OCI-LY1 (cell line): Measurements from ENCODE around the gene RAB25.

Experiments
- H2AFZ ChIP-seq: fragments of 200-600 bp; sonication (generic), shearing (Covaris generic); 2 replicates; pipeline ENCODE4 v1.6.0; 2014; ENCODE audit warnings: antibody characterized with exemption, mild to moderate bottlenecking, low read length
- H3F3A ChIP-seq: fragments of 200-600 bp; sonication (generic), shearing (Covaris generic); 2 replicates; pipeline ENCODE4 v1.6.0; 2014; ENCODE audit warnings: mild to moderate bottlenecking, antibody characterized with exemption, low read length, moderate library complexity; ENCODE audit not compliant: insufficient read depth
- H3K27ac ChIP-seq: fragments of 200-600 bp; sonication (generic); 2 replicates; pipeline ENCODE4 v1.5.1; 2014; ENCODE audit warnings: low read length, mixed run types, mild to moderate bottlenecking, low read depth; ENCODE audit not compliant: poor library complexity, severe bottlenecking
- H3K27me3 ChIP-seq: fragments of 200-600 bp; sonication (generic); 2 replicates; pipeline ENCODE4 v1.6.0; 2014; ENCODE audit warnings: antibody characterized with exemption, mild to moderate bottlenecking, low read length, moderate library complexity; ENCODE audit not compliant: insufficient read depth
- H3K36me3 ChIP-seq: fragments of 200-600 bp; sonication (generic); 2 replicates; pipeline ENCODE4 v1.6.1; 2014; ENCODE audit warnings: mild to moderate bottlenecking, antibody characterized with exemption, low read length, moderate library complexity, mixed read lengths; ENCODE audit not compliant: insufficient read depth
- H3K4me1 ChIP-seq: fragments of 200-600 bp; sonication (generic); 2 replicates; pipeline ENCODE4 v1.5.1; 2014; ENCODE audit warnings: mild to moderate bottlenecking, low read length, moderate library complexity; ENCODE audit not compliant: insufficient read depth, severe bottlenecking
- H3K4me2 ChIP-seq: fragments of 200-600 bp; sonication (generic), shearing (Covaris generic); 2 replicates; pipeline ENCODE4 v1.6.1; 2014; ENCODE audit warnings: low read length
- H3K4me3 ChIP-seq: fragments of 200-600 bp; sonication (generic); 2 replicates; pipeline ENCODE4 v1.5.1; 2014; ENCODE audit warnings: low read length, low read depth, mild to moderate bottlenecking, mixed read lengths; ENCODE audit not compliant: poor library complexity, severe bottlenecking
- H3K79me2 ChIP-seq: fragments of 200-600 bp; shearing (Covaris generic); 2 replicates; pipeline ENCODE4 v1.6.1; 2016; ENCODE audit warnings: mixed run types, low read length, mixed read lengths; ENCODE audit not compliant: insufficient read depth
- H3K9ac ChIP-seq: fragments of 200-600 bp; sonication (generic), shearing (Covaris generic); 2 replicates; pipeline ENCODE4 v1.6.1; 2014; ENCODE audit warnings: mild to moderate bottlenecking, low read length, mixed read lengths
- H3K9me2 ChIP-seq: fragments of 200-600 bp; sonication (generic), shearing (Covaris generic); 2 replicates; pipeline ENCODE4 v1.6.1; 2014; ENCODE audit warnings: low read depth, mild to moderate bottlenecking, low read length, mixed read lengths
- H3K9me3 ChIP-seq: fragments of 200-600 bp; shearing (Covaris generic); 2 replicates; pipeline ENCODE4 v1.6.1; 2014; ENCODE audit warnings: low read length, mixed read lengths
- H4K20me1 ChIP-seq: fragments of 200-600 bp; sonication (generic), shearing (Covaris generic); 2 replicates; pipeline ENCODE4 v1.6.0; 2016; ENCODE audit warnings: mild to moderate bottlenecking, low read length; ENCODE audit not compliant: insufficient read depth
- EZH2 ChIP-seq: fragments of 200-600 bp; sonication (generic), shearing (Covaris generic); IDR thresholded peaks from 2 replicates; pipeline ENCODE4 v1.8.0; 2017; ENCODE audit warnings: borderline replicate concordance, mixed run types, mild to moderate bottlenecking, antibody characterized with exemption, low read length, moderate library complexity, mixed read lengths
- TF ChIP-seq, protein P1 (sequence below): fragments of 200-600 bp; sonication (generic), shearing (Covaris generic); IDR thresholded peaks from 2 replicates; pipeline ENCODE4 v1.5.1; 2017; ENCODE audit warnings: mild to moderate bottlenecking, antibody characterized with exemption, low read length, moderate library complexity, mixed read lengths

RAB25 gene

DNA sequence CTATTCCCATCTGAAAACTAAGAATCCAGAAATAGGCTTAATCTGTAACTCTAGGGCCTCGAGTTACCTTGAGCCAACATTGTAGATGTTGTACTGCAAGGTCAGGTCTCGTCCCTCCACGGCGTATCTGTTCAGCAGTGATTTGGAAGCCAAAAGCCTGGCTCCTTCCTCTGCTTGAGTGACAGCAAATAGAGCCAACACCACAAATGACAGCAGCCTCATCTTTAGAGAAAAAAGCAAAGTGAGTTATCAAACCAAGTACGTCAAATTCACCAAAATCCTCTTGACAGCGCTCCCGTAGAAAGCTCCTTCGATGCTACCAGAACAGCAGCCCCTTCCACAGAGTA, 41.0 kb upstream of the RAB25 start:
- Histone ChIP-seq H3K36me3 (peaks cover 39% of the 10 kb centered on the region), H3K27ac (no peak overlapping the region), H3K4me3 (peak overlapping the region; percentile 88), H3K79me2 (peaks cover 10% of the 10 kb centered on the region), H3K9ac (peak overlapping the region; percentile 83), H3K4me1 (peaks cover 12% of the 10 kb centered on the region), H3K4me2 (peak overlapping the region; percentile 94), H2AFZ (no peak overlapping the region), H3K9me2 (no peaks in the 10 kb centered on the region), H3K9me3 (no peaks in the 10 kb centered on the region), H4K20me1 (no peaks in the 10 kb centered on the region), H3F3A (no peaks in the 10 kb centered on the region), H3K27me3 (no peaks in the 10 kb centered on the region)
- no peak for TF ChIP-seq EZH2
- TF ChIP-seq, protein P1, sequence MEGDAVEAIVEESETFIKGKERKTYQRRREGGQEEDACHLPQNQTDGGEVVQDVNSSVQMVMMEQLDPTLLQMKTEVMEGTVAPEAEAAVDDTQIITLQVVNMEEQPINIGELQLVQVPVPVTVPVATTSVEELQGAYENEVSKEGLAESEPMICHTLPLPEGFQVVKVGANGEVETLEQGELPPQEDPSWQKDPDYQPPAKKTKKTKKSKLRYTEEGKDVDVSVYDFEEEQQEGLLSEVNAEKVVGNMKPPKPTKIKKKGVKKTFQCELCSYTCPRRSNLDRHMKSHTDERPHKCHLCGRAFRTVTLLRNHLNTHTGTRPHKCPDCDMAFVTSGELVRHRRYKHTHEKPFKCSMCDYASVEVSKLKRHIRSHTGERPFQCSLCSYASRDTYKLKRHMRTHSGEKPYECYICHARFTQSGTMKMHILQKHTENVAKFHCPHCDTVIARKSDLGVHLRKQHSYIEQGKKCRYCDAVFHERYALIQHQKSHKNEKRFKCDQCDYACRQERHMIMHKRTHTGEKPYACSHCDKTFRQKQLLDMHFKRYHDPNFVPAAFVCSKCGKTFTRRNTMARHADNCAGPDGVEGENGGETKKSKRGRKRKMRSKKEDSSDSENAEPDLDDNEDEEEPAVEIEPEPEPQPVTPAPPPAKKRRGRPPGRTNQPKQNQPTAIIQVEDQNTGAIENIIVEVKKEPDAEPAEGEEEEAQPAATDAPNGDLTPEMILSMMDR, result no peak

DNA sequence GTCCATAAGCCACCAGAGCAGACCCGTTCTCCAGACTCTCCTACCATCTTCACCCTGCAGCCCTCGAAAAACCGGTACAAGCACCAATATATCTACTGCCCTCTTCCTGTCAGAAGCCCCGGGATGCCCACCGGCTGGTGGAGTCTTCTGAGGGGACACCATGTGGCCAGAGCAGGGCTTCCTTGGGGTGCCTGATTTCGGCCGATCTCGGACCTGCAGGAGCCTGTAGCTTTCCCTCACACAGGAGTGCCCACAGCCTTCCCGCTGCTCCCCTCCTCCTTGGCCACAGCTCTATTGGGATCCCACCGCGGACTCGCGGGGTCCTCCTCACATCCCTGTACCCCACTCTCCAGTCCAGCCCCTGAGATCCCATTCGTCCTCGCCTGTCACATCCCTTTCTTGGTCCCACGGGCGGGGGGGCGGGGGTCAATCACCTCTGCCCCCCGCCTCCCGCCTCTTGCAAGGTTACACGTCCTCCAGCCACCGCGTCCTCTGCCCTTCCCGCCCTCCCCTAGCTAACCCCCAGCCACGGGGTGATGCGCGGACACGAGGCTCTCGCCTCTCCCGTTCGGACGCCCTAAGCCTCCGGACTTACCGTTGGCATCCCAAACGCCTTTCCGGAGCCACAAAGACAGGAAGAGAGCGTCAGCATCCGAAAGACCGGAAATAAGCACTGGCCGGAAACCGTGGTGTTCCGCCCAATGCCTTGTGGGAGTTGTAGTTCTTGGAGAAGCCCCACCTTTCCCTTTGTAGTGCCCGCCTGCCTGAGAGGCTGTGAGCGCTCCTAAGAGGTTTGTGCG, 40.5 kb upstream of the RAB25 start, which contains the start of gene SSR2:
SSR2 (minus strand) TSS at position 659 of the 800 bp plus-strand sequence. CDS start 784 bp downstream, outside the sequence.
- Histone ChIP-seq H3K9me2 (no peaks in the 10 kb centered on the region), H3K4me1 (peaks cover 12% of the 10 kb centered on the region), H4K20me1 (no peaks in the 10 kb centered on the region), H3F3A (no peaks in the 10 kb centered on the region), H2AFZ (peak within 1 kb of the TSS; percentile 99), H3K27ac (no peak within 1 kb of the TSS), H3K79me2 (peaks cover 10% of the 10 kb centered on the region), H3K36me3 (peaks cover 36% of the 10 kb centered on the region), H3K4me3 (peak within 1 kb of the TSS; percentile 88), H3K27me3 (no peaks in the 10 kb centered on the region), H3K9me3 (no peaks in the 10 kb centered on the region), H3K9ac (peak within 1 kb of the TSS; percentile 83), H3K4me2 (peak within 1 kb of the TSS; percentile 94)
- no peak for TF ChIP-seq EZH2
- TF ChIP-seq, protein P1, result no peak; the same call in 1 of the 2 replicates

DNA sequence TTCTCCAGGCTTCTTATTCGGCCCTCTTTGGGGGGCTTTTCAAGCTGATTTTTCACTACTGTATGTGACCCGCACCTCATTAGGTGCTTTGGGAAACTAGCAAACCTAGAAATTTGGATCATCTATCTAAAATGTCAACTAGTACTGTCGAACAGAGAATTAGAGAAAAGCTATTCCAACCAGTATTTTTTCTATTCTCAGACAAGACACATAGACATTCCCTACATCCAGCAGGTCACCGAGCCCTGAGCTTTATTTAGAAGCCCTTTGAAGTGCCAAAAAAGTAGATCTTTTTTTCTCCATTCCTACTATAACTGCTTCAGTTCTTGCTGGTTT, 39.9 kb upstream of the RAB25 start:
- TF ChIP-seq, protein P1, result no peak
- TF ChIP-seq EZH2, result no peak
- no peak overlapping the region for H3K27ac ChIP-seq
- H3K4me1 ChIP-seq, result peaks cover 12% of the 10 kb centered on the region

More for the DNA sequence above, 39.9 kb upstream of the RAB25 start:
- Histone ChIP-seq H3K9me2 (no peaks in the 10 kb centered on the region), H3K9ac (peak overlapping the region; percentile 83), H3K9me3 (no peaks in the 10 kb centered on the region), H3K36me3 (peaks cover 31% of the 10 kb centered on the region), H3K79me2 (peaks cover 10% of the 10 kb centered on the region), H3K27me3 (no peaks in the 10 kb centered on the region), H2AFZ (peak overlapping the region; percentile 99), H3F3A (no peaks in the 10 kb centered on the region), H4K20me1 (no peaks in the 10 kb centered on the region), H3K4me3 (peak overlapping the region; percentile 88), H3K4me2 (peak overlapping the region; percentile 94)
